Esophagus squamous epithelium (tissue), 5 donors: ENCODE measurements around the gene DNMT3L. TPM values are rescaled to one million over a fixed set of nuclear protein-coding genes. Genes with fewer than 3 reads are reported as not detected.
A peak's percentile ranks its signal among the peaks of the same experiment; 100 is the strongest.
"Not testable (repeated sequence)": the region's sequence is repeated elsewhere in the genome, so short reads cannot be mapped to it uniquely, and the experiment has no call there.

ENCODE experiments used
- DNase-seq: peaks from one replicate; lab custom pipeline; 2025; lab: John Stamatoyannopoulos, UW
- H3K27ac ChIP-seq, 4 donors: fragments of 200-600 bp; sonication (generic); one replicate each; pipeline ENCODE4 v1.5.1; 2016 to 2019; ENCODE audit warnings: mild to moderate bottlenecking in 1 of 4
- H3K27me3 ChIP-seq, 4 donors: fragments of 200-600 bp; sonication (generic); 1 replicate in 3 of 4; 2 replicates in 1 of 4; pipeline versions ENCODE4 v1.5.1 to v1.6.0; 2017 to 2021; ENCODE audit warnings: antibody characterized with exemption in 1 of 4
- H3K36me3 ChIP-seq, 3 donors: fragments of 200-600 bp; sonication (generic); one replicate each; pipeline ENCODE4 v1.5.1; 2016 to 2019
- H3K4me1 ChIP-seq, 3 donors: fragments of 200-600 bp; sonication (generic); one replicate each; pipeline ENCODE4 v1.5.1; 2017 to 2019
- H3K4me3 ChIP-seq, 4 donors: fragments of 200-600 bp; sonication (generic); 1 replicate in 3 of 4; 2 replicates in 1 of 4; pipeline ENCODE4 v1.5.1; 2016 to 2019; ENCODE audit warnings: mild to moderate bottlenecking in 2 of 4, moderate library complexity in 1 of 4
- H3K9me3 ChIP-seq, 3 donors: fragments of 200-600 bp; sonication (generic); one replicate each; pipeline ENCODE4 v1.5.1; 2016 to 2019
- WGBS, 2 donors: methylation state at CpG; one replicate each; pipeline ENCODE4 v1.1.5; 2018; 5-methylcytosine and 5-hydroxymethylcytosine counted together
- intact Hi-C: fragments of 100-400 bp; cut with DNase I; formaldehyde crosslinking; loops from one replicate; pipeline ENCODE4 v1.15.0; 2022
- total RNA-seq, 4 donors: library from RNA; depleted of rRNA; stranded (reverse); fragments of >200 nt; gene quantifications; one replicate each; pipeline ENCODE4 v1.1.0, GENCODE V29; 2016
- donor health status: DM: yes; HTN: yes; CAD: no.

DNMT3L gene
- total RNA-seq, 4 donors from 2014 or later, result not detected

DNA sequence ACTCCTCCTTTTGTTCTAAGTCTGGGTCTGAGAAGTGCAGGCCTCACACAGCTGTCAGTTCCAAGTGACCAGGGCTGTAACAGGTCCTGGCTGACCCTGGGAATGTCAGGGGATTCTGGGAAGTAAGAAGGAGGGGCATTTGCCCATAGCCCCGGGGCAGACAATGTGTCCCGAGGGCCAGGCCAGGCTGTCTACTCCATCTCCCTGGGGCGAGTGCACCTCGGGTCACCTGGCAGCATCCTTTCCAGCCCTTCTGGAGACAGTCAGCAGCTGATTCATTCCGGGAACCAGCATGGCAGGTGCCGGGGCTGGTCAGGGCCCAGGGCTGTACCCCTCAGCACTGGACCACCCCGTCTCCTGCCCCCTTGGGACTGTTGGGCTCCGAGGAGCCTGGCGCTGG is 34.1 kb downstream of the DNMT3L start:
- intact Hi-C loops, H3K36me3 ChIP-seq, H3K9me3 ChIP-seq, DNase-seq, H3K4me1 ChIP-seq, H3K27ac ChIP-seq, H3K27me3 ChIP-seq, H3K4me3 ChIP-seq: not testable (repeated sequence)
- WGBS, 2 donors, result no CpG with 5 or more reads among the region's 9 CpGs

DNA sequence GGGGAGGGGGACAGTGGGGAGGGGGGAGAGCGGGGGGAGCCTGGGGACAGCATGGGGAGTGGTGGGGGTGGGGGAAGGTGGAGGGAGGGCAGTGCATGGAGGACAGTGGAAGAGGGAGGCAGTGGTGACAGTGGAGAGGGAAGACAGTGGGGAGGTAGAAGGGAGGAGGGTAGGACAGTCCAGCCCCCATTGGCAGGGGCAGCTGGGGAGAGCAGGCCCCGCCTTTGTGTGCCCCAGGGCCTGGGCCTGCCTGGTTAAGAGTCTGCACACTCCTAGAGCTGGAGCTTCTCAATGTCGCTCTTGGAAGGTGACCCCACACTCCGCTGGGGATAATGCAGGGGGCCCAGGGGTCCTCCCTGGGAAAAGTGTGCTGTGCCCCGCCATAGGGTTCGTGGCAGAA is 36.1 kb downstream of the DNMT3L start:
- H3K27me3 ChIP-seq, DNase-seq, intact Hi-C loops, H3K36me3 ChIP-seq, H3K4me1 ChIP-seq, H3K27ac ChIP-seq, H3K4me3 ChIP-seq, H3K9me3 ChIP-seq: not testable (repeated sequence)
- no CpG with 5 or more reads among the region's 6 CpGs for WGBS, 2 donors

DNA sequence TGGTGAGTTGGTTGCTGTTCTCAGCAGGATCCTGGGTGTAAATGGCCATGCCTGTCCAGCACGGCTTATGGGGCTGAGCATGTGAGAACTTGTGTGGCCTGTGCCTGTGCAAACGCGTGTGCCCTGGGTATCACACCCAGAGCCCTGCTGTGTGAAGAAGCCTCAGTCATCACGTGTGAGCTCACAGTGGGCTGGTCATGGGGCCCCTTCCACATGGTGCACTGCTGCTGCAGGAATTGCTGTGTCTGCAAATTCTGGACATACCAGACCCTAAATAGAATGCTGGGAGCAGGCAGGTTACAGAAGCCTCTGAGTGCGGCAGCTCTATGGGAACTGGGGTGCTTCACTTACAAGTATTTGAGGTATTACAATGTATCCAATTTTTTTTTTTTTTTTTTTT is 38.4 kb downstream of the DNMT3L start:
- intact Hi-C loops, H3K27ac ChIP-seq, DNase-seq, H3K27me3 ChIP-seq, H3K4me1 ChIP-seq, H3K36me3 ChIP-seq, H3K9me3 ChIP-seq, H3K4me3 ChIP-seq: not testable (repeated sequence)
- WGBS, 2 donors, result no CpG with 5 or more reads among the region's 5 CpGs

DNA sequence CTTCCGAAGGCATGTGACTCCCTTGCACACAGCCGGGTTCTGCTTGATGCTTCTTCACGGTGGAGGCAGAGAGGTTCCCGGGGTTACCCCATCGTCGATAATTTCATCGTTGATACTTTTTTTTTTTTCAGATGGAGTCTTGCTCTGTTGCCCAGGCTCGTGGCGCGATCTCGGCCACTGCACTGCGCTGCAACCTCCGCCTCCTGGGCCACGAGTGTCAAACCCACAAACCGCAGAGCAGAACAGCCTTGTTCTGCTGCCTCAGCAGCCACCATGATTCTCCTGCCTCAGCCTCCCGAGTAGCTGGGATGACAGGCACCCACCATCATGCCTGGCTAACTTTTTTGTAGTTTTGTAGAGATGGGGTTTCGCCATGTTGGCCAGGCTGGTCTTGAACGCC is 41.0 kb downstream of the DNMT3L start:
- DNase-seq, H3K4me1 ChIP-seq, H3K27me3 ChIP-seq, H3K27ac ChIP-seq, H3K36me3 ChIP-seq, intact Hi-C loops, H3K4me3 ChIP-seq, H3K9me3 ChIP-seq: not testable (repeated sequence)
- no CpG with 5 or more reads among the region's 18 CpGs for WGBS, 2 donors

DNA sequence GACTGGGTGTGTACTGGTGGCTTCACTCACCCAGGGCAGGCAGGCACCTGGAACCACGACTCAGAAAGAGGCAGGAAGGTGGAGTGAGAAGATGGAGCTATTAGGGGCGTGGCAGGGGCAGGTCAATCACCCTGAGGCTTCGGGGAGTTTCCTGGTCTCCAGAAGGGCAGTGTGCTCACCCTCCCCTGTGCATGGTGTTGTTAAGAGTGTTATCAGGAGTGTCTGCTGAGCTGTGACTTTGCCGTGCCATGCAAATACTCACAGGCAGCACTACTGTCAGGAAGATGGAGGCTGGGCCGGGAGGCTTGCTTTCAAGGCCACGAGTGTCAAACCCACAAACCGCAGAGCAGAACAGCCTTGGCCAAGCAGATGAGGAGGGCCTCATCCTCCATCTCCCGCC is 43.2 kb downstream of the DNMT3L start:
- H3K9me3 ChIP-seq, intact Hi-C loops, H3K4me1 ChIP-seq, H3K27ac ChIP-seq, H3K27me3 ChIP-seq, H3K4me3 ChIP-seq, H3K36me3 ChIP-seq, DNase-seq: not testable (repeated sequence)
- WGBS, 2 donors, result no CpG with 5 or more reads among the region's 8 CpGs

DNA sequence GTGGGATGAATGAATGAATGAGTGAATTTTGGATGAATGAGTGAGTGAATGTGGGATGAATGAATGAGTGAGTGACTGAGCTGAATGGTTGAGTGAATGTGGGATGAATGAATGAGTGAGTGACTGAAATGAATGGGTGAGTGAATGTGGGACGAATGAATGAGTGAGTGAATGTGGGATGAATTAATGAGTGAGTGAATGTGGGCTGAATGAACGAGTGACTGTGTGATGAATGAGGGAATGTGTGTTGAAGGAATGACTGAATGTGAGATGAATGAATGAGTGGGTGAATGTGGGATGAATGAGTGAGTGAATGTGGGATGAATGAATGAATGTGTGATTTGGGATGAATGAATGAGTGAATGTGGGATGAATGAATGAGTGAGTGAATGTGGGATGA is 49.7 kb downstream of the DNMT3L start:
- H3K27ac ChIP-seq, intact Hi-C loops, H3K9me3 ChIP-seq, DNase-seq, H3K4me1 ChIP-seq, H3K36me3 ChIP-seq, H3K27me3 ChIP-seq, H3K4me3 ChIP-seq: not testable (repeated sequence)
- WGBS, 2 donors, result no CpG with 5 or more reads among the region's 2 CpGs

DNA sequence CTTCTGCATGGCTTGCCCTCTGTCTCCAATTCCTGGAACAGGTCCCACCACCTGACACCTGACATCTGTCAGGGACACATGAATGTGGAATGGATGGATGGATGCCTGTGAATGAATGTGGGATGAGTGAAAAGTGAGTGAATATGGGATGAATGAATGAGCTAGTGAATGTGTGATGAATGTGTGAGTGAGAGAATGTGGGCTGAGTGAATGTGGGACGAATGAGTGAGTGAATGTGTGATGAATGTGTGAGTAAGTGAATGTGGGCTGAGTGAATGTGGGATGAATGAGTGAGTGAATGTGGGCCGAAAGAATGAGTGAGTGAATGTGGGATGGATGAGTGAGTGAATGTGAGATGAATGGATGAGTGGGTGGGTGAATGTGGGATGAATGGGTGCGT is 50.1 kb downstream of the DNMT3L start:
- not testable (repeated sequence) for H3K9me3 ChIP-seq

DNA sequence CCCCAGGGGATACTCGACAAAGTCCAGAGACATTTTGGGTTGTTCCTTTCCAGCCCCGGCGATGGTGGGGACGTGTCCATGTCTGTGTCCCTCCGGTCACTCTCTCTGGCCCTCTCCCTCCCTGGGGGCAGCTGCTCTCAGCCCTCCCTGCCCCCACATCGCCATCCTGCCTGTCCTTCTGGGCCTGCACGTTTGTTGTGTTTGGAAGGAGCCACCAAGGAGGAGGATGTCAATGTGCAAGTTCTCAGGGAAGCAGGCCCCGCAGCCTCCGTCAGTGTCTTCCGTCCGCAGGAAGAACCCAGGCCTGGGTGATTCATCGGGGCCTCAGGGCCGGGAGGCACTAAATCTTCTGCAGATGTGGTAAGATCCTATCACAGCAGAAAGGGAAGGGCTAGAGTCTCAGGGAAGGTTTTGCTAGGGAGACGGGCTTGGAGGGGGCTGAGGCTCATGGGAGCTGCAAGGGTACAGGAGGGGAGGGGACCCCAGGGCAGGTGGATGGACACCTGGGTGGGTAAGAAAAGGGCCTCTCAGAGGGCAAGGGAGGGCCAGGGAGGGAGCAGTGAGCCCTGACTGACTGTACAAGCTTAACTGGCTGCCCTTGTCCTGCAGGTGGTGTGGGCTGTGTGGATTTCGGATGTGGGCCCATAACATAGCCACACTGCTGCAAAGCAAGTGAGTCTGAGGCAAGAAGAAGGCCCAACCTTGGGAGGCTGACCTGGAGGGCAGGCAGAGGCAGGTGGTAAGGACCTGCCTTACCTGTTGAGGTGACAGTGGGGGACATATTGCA is 53.6 kb downstream of the DNMT3L start:
- no CpG with 5 or more reads among the region's 15 CpGs for WGBS, 2 donors

More for the DNA sequence above, 50.1 kb downstream of the DNMT3L start:
- intact Hi-C loops, H3K27me3 ChIP-seq, H3K36me3 ChIP-seq, DNase-seq, H3K4me3 ChIP-seq, H3K27ac ChIP-seq, H3K4me1 ChIP-seq: not testable (repeated sequence)
- WGBS, 2 donors, result 90% methylated on average over 2 of the region's 3 CpGs; no CpG with 5 or more reads in 1 of the 2 donors

DNA sequence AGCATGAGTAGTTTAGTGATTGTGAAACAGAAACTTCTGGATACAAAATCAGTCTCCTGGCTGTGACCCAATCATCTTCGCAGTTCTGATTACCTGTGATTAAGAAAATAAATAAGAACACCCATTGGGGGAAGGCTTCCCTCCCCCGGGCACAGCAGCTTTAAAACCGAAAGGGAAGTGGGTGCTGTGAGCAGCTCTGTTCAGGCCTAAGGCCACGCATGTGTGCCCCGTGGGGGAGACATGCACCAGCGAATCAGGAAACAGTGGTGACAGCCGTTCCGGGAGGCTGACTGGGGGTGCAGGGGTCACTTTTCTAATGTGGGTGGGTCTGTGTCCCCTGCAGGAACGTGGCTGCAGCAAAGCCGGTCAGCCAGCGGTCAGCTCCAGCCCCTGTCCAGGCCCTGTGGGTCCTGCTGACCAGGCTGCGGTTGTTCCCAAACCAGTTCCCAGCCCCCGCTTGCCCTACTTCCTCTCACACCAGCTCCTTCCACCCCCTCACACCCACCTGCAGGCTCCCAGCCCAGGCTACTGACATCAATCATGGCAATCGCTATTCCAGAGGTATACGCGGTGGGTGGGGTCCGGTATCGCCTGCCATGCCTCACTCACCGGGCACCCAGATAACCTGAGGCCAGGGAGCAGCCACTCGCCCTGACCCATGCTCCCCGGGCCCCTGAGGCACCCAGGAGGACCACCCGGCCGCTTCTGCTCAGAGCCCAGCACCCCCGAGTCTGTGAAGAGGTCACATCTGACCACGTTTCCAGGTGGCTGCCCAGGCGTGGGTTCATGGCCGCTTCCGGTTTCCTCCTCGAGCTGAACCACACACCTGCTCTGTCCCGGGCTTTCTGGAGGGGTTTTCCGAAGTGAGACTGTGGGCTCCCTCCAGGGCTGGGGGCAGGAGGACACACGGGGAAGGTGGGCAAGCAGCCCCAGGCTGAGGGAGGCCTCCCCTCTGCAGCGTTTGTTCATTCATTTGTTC is 54.7 kb downstream of the DNMT3L start:
- H3K9me3 ChIP-seq, intact Hi-C loops: not testable (repeated sequence)
- WGBS, 2 donors, result no CpG with 5 or more reads among the region's 33 CpGs

More for the DNA sequence above, 53.6 kb downstream of the DNMT3L start:
- H3K36me3 ChIP-seq, H3K9me3 ChIP-seq, intact Hi-C loops, H3K4me3 ChIP-seq, DNase-seq, H3K4me1 ChIP-seq, H3K27me3 ChIP-seq: not testable (repeated sequence)
- H3K27ac ChIP-seq, result peak overlapping the region in 2 of 4 donors; percentile 29 to 69

DNA sequence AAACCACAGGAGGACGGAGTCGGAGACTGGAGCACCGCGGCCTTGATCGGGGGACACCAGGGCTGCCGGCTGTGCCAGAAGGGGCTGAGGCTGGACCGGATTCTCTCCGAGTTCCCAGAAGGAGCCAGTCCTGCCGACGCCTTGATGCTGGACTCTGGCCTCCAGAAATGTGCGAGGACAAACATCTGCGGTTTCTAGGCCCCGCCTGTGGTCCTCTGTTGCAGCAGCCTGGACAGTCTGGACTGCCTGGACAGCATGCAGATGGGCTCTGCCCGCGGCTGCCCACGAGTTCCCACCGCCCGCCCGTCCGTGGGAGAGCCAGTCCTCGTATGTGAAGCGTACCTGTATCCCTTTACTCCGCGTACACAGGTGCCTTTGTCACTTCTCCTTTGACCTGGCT is 55.5 kb downstream of the DNMT3L start:
- WGBS, 2 donors, result no CpG with 5 or more reads among the region's 24 CpGs
- not testable (repeated sequence) for H3K27me3 ChIP-seq

More for the DNA sequence above, 54.7 kb downstream of the DNMT3L start:
- not testable (repeated sequence) for H3K27me3 ChIP-seq, H3K4me3 ChIP-seq, H3K27ac ChIP-seq, H3K4me1 ChIP-seq, DNase-seq, H3K36me3 ChIP-seq

DNA sequence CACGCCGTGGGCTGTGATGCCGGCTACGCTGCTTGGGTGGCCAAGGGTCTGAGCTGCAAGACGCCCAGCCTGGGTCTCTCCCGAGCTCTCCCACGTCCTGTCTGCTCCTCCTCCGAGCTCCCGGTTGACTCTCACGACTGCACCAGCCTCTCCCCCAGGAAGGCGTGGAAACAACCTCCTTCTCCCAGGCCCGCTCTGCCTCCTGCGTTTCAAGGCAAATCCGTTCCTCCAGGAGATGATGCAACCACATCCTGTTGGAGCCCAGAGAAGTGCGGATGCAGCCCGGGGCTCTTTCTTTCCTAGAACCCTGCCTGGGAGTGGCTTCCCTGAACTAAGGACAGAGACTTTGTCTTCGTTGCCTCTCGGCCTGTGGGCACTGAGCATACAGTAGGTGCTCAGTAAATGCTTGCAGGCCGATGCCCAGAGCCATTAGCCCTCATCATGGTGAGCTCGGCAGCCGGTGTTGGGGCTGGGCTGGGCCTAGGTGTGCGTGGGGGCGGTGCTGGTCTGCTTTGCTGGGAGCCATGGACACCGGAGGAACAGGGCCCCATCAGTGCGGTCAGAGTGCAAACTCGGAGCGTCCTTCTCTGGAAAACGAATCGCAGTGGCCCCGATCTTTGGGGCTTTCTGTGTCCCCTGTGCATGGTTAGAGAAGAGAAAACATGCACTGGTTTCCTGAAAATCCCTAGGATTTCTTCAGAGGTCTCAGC is 59.0 kb downstream of the DNMT3L start:
- intact Hi-C loops, DNase-seq, H3K9me3 ChIP-seq, H3K27ac ChIP-seq, H3K4me3 ChIP-seq, H3K4me1 ChIP-seq, H3K36me3 ChIP-seq, H3K27me3 ChIP-seq: not testable (repeated sequence)
- no CpG with 5 or more reads among the region's 30 CpGs for WGBS, 2 donors

More for the DNA sequence above, 55.5 kb downstream of the DNMT3L start:
- intact Hi-C loops, H3K27ac ChIP-seq, H3K9me3 ChIP-seq, H3K4me1 ChIP-seq, H3K4me3 ChIP-seq, DNase-seq, H3K36me3 ChIP-seq: not testable (repeated sequence)

DNA sequence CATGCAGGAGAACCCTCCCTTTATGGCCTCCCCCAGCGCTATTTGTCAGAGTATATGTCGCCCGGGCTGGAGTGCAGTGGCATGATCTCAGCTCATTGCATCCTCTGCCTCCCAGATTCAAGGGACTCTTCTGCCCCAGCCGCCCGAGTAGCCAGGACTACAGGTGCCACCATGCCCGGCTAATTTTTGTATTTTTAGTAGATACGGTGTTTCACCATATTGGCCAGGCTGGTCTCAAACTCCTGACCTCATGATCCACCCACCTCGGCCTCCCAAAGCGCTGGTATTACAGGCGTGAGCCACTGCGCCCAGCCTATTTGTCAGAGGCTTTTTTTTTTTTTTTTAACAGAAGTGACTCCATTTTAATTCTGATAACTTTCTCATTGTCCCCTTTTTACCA is 61.7 kb downstream of the DNMT3L start:
- H3K4me1 ChIP-seq, intact Hi-C loops, DNase-seq, H3K9me3 ChIP-seq, H3K36me3 ChIP-seq, H3K27ac ChIP-seq, H3K27me3 ChIP-seq, H3K4me3 ChIP-seq: not testable (repeated sequence)
- 93 to 95% methylated on average over 11 of the region's 11 CpGs for WGBS, 2 donors
